PC-3 (cell line): Measurements from ENCODE around the gene OR5M8. TPM values are rescaled to one million over a fixed set of nuclear protein-coding genes. Genes with fewer than 3 reads are reported as not detected.
A peak's percentile ranks its signal among the peaks of the same experiment; 100 is the strongest.

Source experiments
- ATAC-seq: fragments of 200-7000 bp; cut with Tn5 transposase; 2 replicates; pipeline ENCODE4 v1.9.1; 2020; ENCODE audit warnings: mild to moderate bottlenecking, moderate library complexity
- BruUV-seq: library from RNA; stranded (reverse); fragments of 400-500 nt; replicated peaks from 2 replicates; lab custom pipeline; 2021; lab: Mats Ljungman, UMichigan
- CTCF ChIA-PET: fragments of 300-600 bp; sonication (Branson Sonifier 250); formaldehyde crosslinking; loops from one replicate; lab custom pipeline; 2022; ENCODE audit warnings: antibody characterized with exemption; lab: Charles Lee
- POLR2A ChIA-PET: fragments of 300-600 bp; sonication (Branson Sonifier 250); formaldehyde crosslinking; loops from one replicate; lab custom pipeline; 2022; ENCODE audit warnings: antibody characterized with exemption; ENCODE audit not compliant: unreplicated experiment; lab: Charles Lee
- DNase-seq: peaks from one replicate; pipeline ENCODE4 v3.0.0-alpha.2; 2015
- H2AFZ ChIP-seq: fragments of 300-600 bp; sonication (generic); 2 replicates; pipeline ENCODE4 v1.6.0; 2016; ENCODE audit warnings: antibody characterized with exemption, low read length
- H3F3A ChIP-seq: fragments of 300-600 bp; sonication (generic); one replicate; pipeline ENCODE4 v1.6.0; 2017; ENCODE audit warnings: antibody characterized with exemption, low read length, control low read depth, mild to moderate bottlenecking; ENCODE audit not compliant: unreplicated experiment
- H3K27ac ChIP-seq: fragments of 300-600 bp; sonication (generic); 2 replicates; pipeline ENCODE4 v1.5.1; 2016; ENCODE audit warnings: mild to moderate bottlenecking, low read length
- H3K27me3 ChIP-seq: fragments of 300-600 bp; sonication (generic); 2 replicates; pipeline ENCODE4 v1.6.1; 2016; ENCODE audit warnings: low read length, mixed read lengths
- H3K36me3 ChIP-seq: fragments of 300-600 bp; sonication (generic); 2 replicates; pipeline ENCODE4 v1.6.1; 2016; ENCODE audit warnings: low read depth, mixed run types, low read length, mixed read lengths
- H3K4me1 ChIP-seq: fragments of 300-600 bp; sonication (generic); 2 replicates; pipeline ENCODE4 v1.5.1; 2016; ENCODE audit warnings: low read length; ENCODE audit not compliant: insufficient read depth
- H3K4me2 ChIP-seq: fragments of 300-600 bp; sonication (generic); 2 replicates; pipeline ENCODE4 v1.6.0; 2016; ENCODE audit warnings: low read length
- H3K4me3 ChIP-seq: fragments of 300-600 bp; sonication (generic); 2 replicates; pipeline ENCODE4 v1.5.1; 2016; ENCODE audit warnings: mild to moderate bottlenecking, low read length, mixed read lengths
- H3K79me2 ChIP-seq: fragments of 300-600 bp; sonication (generic); 2 replicates; pipeline ENCODE4 v1.6.1; 2017; ENCODE audit warnings: low read length, mixed read lengths
- H3K9ac ChIP-seq: fragments of 300-600 bp; sonication (generic); 2 replicates; pipeline ENCODE4 v1.6.0; 2016; ENCODE audit warnings: mild to moderate bottlenecking, low read length
- H3K9me2 ChIP-seq: fragments of 300-600 bp; sonication (generic); replicated peaks from 2 replicates; pipeline ENCODE4 v1.6.1; 2016; ENCODE audit warnings: mixed run types, low read length, mixed read lengths
- H3K9me3 ChIP-seq: fragments of 300-600 bp; sonication (generic); 2 replicates; pipeline ENCODE4 v1.6.1; 2016; ENCODE audit warnings: low read length, mixed read lengths
- H4K20me1 ChIP-seq: fragments of 300-600 bp; sonication (generic); 2 replicates; pipeline ENCODE4 v1.6.1; 2016; ENCODE audit warnings: low read length, mixed read lengths
- EZH2 ChIP-seq: fragments of 300-600 bp; sonication (generic); IDR thresholded peaks from one replicate; pipeline ENCODE4 v1.6.1; 2017; ENCODE audit warnings: antibody characterized with exemption, mild to moderate bottlenecking, low read length; ENCODE audit not compliant: unreplicated experiment
- EZH2phosphoT487 ChIP-seq: fragments of 300-600 bp; sonication (generic); IDR thresholded peaks from 2 replicates; pipeline ENCODE4 v1.6.1; 2018; ENCODE audit warnings: mild to moderate bottlenecking, antibody characterized with exemption, low read length, borderline replicate concordance
- intact Hi-C: fragments of 100-400 bp; cut with micrococcal nuclease; formaldehyde crosslinking; loops from 2 replicates; pipeline ENCODE4 v1.9.0; 2023
- total RNA-seq: library from RNA; depleted of rRNA; stranded (reverse); fragments of >200 nt; gene quantifications from 2 replicates; pipeline ENCODE4 v1.2.3, GENCODE V29; 2014
- TF ChIP-seq, protein P1 (sequence below): fragments of 300-600 bp; sonication (generic); conservative IDR thresholded peaks from 2 replicates; pipeline ENCODE4 v1.5.1; 2017; ENCODE audit warnings: antibody characterized with exemption, low read depth, mild to moderate bottlenecking, low read length

OR5M8 gene
- total RNA-seq, 1 experiment from 2014 or later, result not detected

DNA sequence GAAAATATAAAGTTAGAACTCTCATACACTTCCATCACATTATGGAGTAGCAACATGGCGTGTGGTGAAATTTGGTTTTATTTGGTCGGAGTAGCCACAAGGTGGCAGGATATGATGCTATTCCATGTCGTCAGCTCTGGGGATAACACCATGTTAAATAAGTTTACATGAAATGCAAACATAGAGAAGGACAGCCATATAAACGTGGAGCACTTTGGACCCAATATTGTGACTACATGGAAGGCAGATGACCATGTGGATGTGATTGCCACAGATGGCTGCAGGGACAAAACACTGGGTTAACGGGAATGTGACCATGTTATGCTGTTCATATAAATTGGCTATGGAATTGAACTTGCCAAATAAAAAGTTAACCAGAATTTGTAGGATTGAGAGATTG is 30.8 kb upstream of the OR5M8 start:
- intact Hi-C loops, result no loop called here
- no peak overlapping the region for H3K9ac ChIP-seq
- no peak overlapping the region for H3K4me2 ChIP-seq
- DNase-seq (peak; percentile 43), ATAC-seq (no peak)
- no peaks in the 10 kb centered on the region for H3K4me1 ChIP-seq
- H3K36me3 ChIP-seq, result no peaks in the 10 kb centered on the region
- no peak overlapping the region for H3K27ac ChIP-seq
- H3K79me2 ChIP-seq, result no peaks in the 10 kb centered on the region
- no TSS peak for BruUV-seq
- no peaks in the 10 kb centered on the region for H3K27me3 ChIP-seq
- no peak for TF ChIP-seq EZH2
- no peak for TF ChIP-seq EZH2phosphoT487
- TF ChIP-seq, protein P1, sequence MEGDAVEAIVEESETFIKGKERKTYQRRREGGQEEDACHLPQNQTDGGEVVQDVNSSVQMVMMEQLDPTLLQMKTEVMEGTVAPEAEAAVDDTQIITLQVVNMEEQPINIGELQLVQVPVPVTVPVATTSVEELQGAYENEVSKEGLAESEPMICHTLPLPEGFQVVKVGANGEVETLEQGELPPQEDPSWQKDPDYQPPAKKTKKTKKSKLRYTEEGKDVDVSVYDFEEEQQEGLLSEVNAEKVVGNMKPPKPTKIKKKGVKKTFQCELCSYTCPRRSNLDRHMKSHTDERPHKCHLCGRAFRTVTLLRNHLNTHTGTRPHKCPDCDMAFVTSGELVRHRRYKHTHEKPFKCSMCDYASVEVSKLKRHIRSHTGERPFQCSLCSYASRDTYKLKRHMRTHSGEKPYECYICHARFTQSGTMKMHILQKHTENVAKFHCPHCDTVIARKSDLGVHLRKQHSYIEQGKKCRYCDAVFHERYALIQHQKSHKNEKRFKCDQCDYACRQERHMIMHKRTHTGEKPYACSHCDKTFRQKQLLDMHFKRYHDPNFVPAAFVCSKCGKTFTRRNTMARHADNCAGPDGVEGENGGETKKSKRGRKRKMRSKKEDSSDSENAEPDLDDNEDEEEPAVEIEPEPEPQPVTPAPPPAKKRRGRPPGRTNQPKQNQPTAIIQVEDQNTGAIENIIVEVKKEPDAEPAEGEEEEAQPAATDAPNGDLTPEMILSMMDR, result peak; percentile 49; the same call in 1 of the 2 replicates
- POLR2A ChIA-PET, result no interaction called here
- no peaks in the 10 kb centered on the region for H3F3A ChIP-seq
- H3K9me2 ChIP-seq, result no peaks in the 10 kb centered on the region
- H4K20me1 ChIP-seq, result no peaks in the 10 kb centered on the region
- no peak overlapping the region for H2AFZ ChIP-seq
- H3K9me3 ChIP-seq, result peaks cover 6% of the 10 kb centered on the region; the same call in 1 of the 2 replicates
- H3K4me3 ChIP-seq, result no peak overlapping the region
- CTCF ChIA-PET, result no interaction called here

DNA sequence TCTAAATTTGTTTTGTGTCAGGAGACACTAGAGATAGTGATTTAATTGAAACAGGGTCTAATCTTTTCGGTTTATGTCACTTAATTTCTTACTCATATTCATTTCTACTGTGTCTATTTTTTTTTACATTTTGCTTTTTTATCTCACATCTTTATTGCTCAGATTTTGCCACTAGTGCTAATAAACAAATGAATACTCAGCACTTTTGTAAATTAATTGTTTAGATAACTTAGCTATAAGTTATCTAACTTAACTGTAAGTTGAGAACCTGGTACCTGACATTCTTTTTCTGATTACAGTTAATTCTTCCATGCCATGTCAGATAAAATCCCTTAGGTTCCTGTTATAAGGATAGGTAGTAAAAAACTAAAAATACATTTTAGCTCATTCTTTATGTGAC is 22.1 kb upstream of the OR5M8 start:
- H3K9me3 ChIP-seq, result 0 out of 2 replicates have a peak, but pooled peaks cover 4% of the 10 kb centered on the region
- no peak overlapping the region for H3K4me3 ChIP-seq
- ATAC-seq, result no peak
- intact Hi-C loops, result no loop called here
- CTCF ChIA-PET, result no interaction called here
- POLR2A ChIA-PET, result no interaction called here
- no peaks in the 10 kb centered on the region for H3K79me2 ChIP-seq
- no peak for DNase-seq
- no peak overlapping the region for H3K4me2 ChIP-seq
- H3K36me3 ChIP-seq, result no peaks in the 10 kb centered on the region
- no peaks in the 10 kb centered on the region for H3K27me3 ChIP-seq
- TF ChIP-seq EZH2 (no peak), EZH2phosphoT487 (no peak)
- TF ChIP-seq, protein P1, result no peak
- no peak overlapping the region for H2AFZ ChIP-seq
- no peaks in the 10 kb centered on the region for H3K9me2 ChIP-seq
- no peaks in the 10 kb centered on the region for H3F3A ChIP-seq
- H3K4me1 ChIP-seq, result no peaks in the 10 kb centered on the region
- H3K9ac ChIP-seq, result no peak overlapping the region
- no peak overlapping the region for H3K27ac ChIP-seq
- no peaks in the 10 kb centered on the region for H4K20me1 ChIP-seq
- BruUV-seq, result no TSS peak

DNA sequence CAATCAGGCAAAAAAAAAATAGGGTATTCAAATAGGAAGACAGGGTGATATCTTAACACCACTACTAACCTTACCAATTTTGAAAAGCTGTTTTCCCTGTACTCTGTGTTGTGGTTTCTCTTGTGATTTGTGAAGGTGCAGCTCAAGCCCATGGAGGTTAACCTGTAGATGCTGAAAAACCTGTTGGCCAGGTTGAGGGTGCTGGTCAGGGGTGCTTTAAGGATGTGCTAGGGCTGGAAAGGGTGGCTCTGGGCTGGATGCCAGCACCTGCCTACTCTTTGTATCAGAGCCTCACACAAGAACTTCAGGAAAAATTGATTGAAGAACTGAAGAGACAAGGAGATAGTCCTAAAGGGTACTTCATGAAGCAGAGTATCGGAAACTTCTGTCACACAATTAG is 18.3 kb upstream of the OR5M8 start:
- POLR2A ChIA-PET, result no interaction called here
- no peak overlapping the region for H3K4me2 ChIP-seq
- H3K4me1 ChIP-seq, result no peaks in the 10 kb centered on the region
- DNase-seq (peak; percentile 15), ATAC-seq (no peak)
- CTCF ChIA-PET, result no interaction called here
- no peak overlapping the region for H2AFZ ChIP-seq
- H3K9me3 ChIP-seq, result peaks cover 4% of the 10 kb centered on the region; the same call in 1 of the 2 replicates
- H3K9me2 ChIP-seq, result no peaks in the 10 kb centered on the region
- intact Hi-C loops, result no loop called here
- H3F3A ChIP-seq, result no peaks in the 10 kb centered on the region
- H3K36me3 ChIP-seq, result no peaks in the 10 kb centered on the region
- no peaks in the 10 kb centered on the region for H3K79me2 ChIP-seq
- TF ChIP-seq EZH2 (no peak), EZH2phosphoT487 (no peak)
- TF ChIP-seq, protein P1, result no peak
- no TSS peak for BruUV-seq
- no peak overlapping the region for H3K4me3 ChIP-seq
- no peak overlapping the region for H3K27ac ChIP-seq
- H3K9ac ChIP-seq, result no peak overlapping the region
- H4K20me1 ChIP-seq, result no peaks in the 10 kb centered on the region
- no peaks in the 10 kb centered on the region for H3K27me3 ChIP-seq
